ENCODE measurements around the gene UBE2C. TPM values are rescaled to one million over a fixed set of nuclear protein-coding genes. Genes with fewer than 3 reads are reported as not detected.

UBE2C gene
- total and polyA plus RNA-seq, 2 donors from 2014 or later = 2.0 to 2.4 TPM

GRCh38 chr20:45813006-45813340, 529 bp downstream of the UBE2C start:
- intact Hi-C loops (cut with DNase I) = no loop called here
- peak overlapping the region in 2 of 3 donors; percentile 44 to 49 for H3K4me3 ChIP-seq (ENCODE audit: low read length in 3 of 3)
- no peaks in the 10 kb centered on the region for H3K27me3 ChIP-seq (ENCODE audit: control insufficient read depth, insufficient read depth, low read length)
- H3K9ac ChIP-seq (ENCODE audit: low read length in 3 of 3) = peak overlapping the region in 1 of 3 donors; percentile 1
- DNase-seq (no peak), FAIRE-seq (no peak)
- H3K4me1 ChIP-seq (ENCODE audit: control insufficient read depth in 2 of 3, insufficient read depth in 2 of 3, low read depth in 1 of 3, low read length in 3 of 3) = peaks cover 0 to 5% (median 0%) of the 10 kb centered on the region in 3 donors
- peaks cover 8 to 21% (median 21%) of the 10 kb centered on the region in 3 donors for H3K36me3 ChIP-seq (ENCODE audit: control insufficient read depth in 2 of 3, insufficient read depth in 3 of 3, low read length in 3 of 3)
- H3K27ac ChIP-seq (ENCODE audit: low read depth in 2 of 2, low read length in 2 of 2) = no peak overlapping the region
- no peak for TF ChIP-seq CTCF (IDR thresholded peaks at IDR 0.05; ENCODE audit: borderline replicate concordance, extremely low read depth, insufficient read depth)
- H3K9me3 ChIP-seq (ENCODE audit: control insufficient read depth in 2 of 3, insufficient read depth in 1 of 3, low read length in 3 of 3) = no peaks in the 10 kb centered on the region

- intact Hi-C loops (cut with DNase I) = no loop called here
- no peak for DNase-seq
- FAIRE-seq = no peak
- H3K9me3 ChIP-seq (ENCODE audit: control insufficient read depth in 2 of 3, insufficient read depth in 1 of 3, low read length in 3 of 3) = no peaks in the 10 kb centered on the region
- H3K27me3 ChIP-seq (ENCODE audit: control insufficient read depth, insufficient read depth, low read length) = no peaks in the 10 kb centered on the region
- H3K36me3 ChIP-seq (ENCODE audit: control insufficient read depth in 2 of 3, insufficient read depth in 3 of 3, low read length in 3 of 3) = peaks cover 8 to 21% (median 20%) of the 10 kb centered on the region in 3 donors
- TF ChIP-seq CTCF (IDR thresholded peaks at IDR 0.05; ENCODE audit: borderline replicate concordance, extremely low read depth, insufficient read depth) = no peak
- peaks cover 0 to 5% (median 0%) of the 10 kb centered on the region in 3 donors for H3K4me1 ChIP-seq (ENCODE audit: control insufficient read depth in 2 of 3, insufficient read depth in 2 of 3, low read depth in 1 of 3, low read length in 3 of 3)
- no peak overlapping the region for H3K27ac ChIP-seq (ENCODE audit: low read depth in 2 of 2, low read length in 2 of 2)
- H3K4me3 ChIP-seq (ENCODE audit: low read length in 3 of 3) = peak overlapping the region in 1 of 3 donors; percentile 6
- no peak overlapping the region for H3K9ac ChIP-seq (ENCODE audit: low read length in 3 of 3)
These were observed 1.0 kb downstream of the UBE2C start for GRCh38 chr20:45813489-45813888.

GRCh38 chr20:45814314-45814713, 1.9 kb downstream of the UBE2C start:
- H3K4me1 ChIP-seq (ENCODE audit: control insufficient read depth in 2 of 3, insufficient read depth in 2 of 3, low read depth in 1 of 3, low read length in 3 of 3) = peaks cover 0 to 5% (median 0%) of the 10 kb centered on the region in 3 donors
- intact Hi-C loops (cut with DNase I) = no loop called here
- no peak for TF ChIP-seq CTCF (IDR thresholded peaks at IDR 0.05; ENCODE audit: borderline replicate concordance, extremely low read depth, insufficient read depth)
- FAIRE-seq (no peak), DNase-seq (no peak)
- H3K9me3 ChIP-seq (ENCODE audit: control insufficient read depth in 2 of 3, insufficient read depth in 1 of 3, low read length in 3 of 3) = no peaks in the 10 kb centered on the region
- peaks cover 6 to 15% (median 11%) of the 10 kb centered on the region in 3 donors for H3K36me3 ChIP-seq (ENCODE audit: control insufficient read depth in 2 of 3, insufficient read depth in 3 of 3, low read length in 3 of 3)
- H3K27me3 ChIP-seq (ENCODE audit: control insufficient read depth, insufficient read depth, low read length) = no peaks in the 10 kb centered on the region
- no peak overlapping the region for H3K9ac ChIP-seq (ENCODE audit: low read length in 3 of 3)
- H3K27ac ChIP-seq (ENCODE audit: low read depth in 2 of 2, low read length in 2 of 2) = no peak overlapping the region
- no peak overlapping the region for H3K4me3 ChIP-seq (ENCODE audit: low read length in 3 of 3)

- Histone ChIP-seq H3K4me1 (ENCODE audit: control insufficient read depth in 2 of 3, insufficient read depth in 2 of 3, low read depth in 1 of 3, low read length in 3 of 3) (peaks cover 0 to 5% (median 0%) of the 10 kb centered on the region in 3 donors), H3K9me3 (ENCODE audit: control insufficient read depth in 2 of 3, insufficient read depth in 1 of 3, low read length in 3 of 3) (no peaks in the 10 kb centered on the region), H3K9ac (ENCODE audit: low read length in 3 of 3) (no peak overlapping the region), H3K36me3 (ENCODE audit: control insufficient read depth in 2 of 3, insufficient read depth in 3 of 3, low read length in 3 of 3) (no peaks in the 10 kb centered on the region), H3K27ac (ENCODE audit: low read depth in 2 of 2, low read length in 2 of 2) (no peak overlapping the region), H3K27me3 (ENCODE audit: control insufficient read depth, insufficient read depth, low read length) (no peaks in the 10 kb centered on the region), H3K4me3 (ENCODE audit: low read length in 3 of 3) (no peak overlapping the region)
- intact Hi-C loops (cut with DNase I) = no loop called here
- DNase-seq (no peak), FAIRE-seq (no peak)
- no peak for TF ChIP-seq CTCF (IDR thresholded peaks at IDR 0.05; ENCODE audit: borderline replicate concordance, extremely low read depth, insufficient read depth)
These were observed 4.5 kb downstream of the UBE2C start for GRCh38 chr20:45816951-45817350.
